SKM-1 treated with dmso at 0.1 percent for 144 hours (cell line): ENCODE measurements around the gene SH3RF2.
A peak's percentile ranks its signal among the peaks of the same experiment; 100 is the strongest.
"Not testable (repeated sequence)": the region's sequence is repeated elsewhere in the genome, so short reads cannot be mapped to it uniquely, and the experiment has no call there.

Experiments used
- DNase-seq: peaks from one replicate; lab custom pipeline; 2025; ENCODE audit not compliant: unreplicated experiment; lab: John Stamatoyannopoulos, UW

Gene SH3RF2

GRCh38 chr5:145936401-145937131 lies at the start of gene SH3RF2:
Gene SH3RF2, plus strand, starts transcription at chr5:145936578. Its CDS starts 1,351 bp downstream, at chr5:145937929.
- DNase-seq: no peak

GRCh38 chr5:145887217-145887616 lies 49.2 kb upstream of the SH3RF2 start:
- DNase-seq: no peak

GRCh38 chr5:145887976-145888574 lies 48.3 kb upstream of the SH3RF2 start:
- peak; percentile 4 for DNase-seq

GRCh38 chr5:145889611-145890010 lies 46.8 kb upstream of the SH3RF2 start:
- DNase-seq: no peak

GRCh38 chr5:145891378-145891777 lies 45.0 kb upstream of the SH3RF2 start:
- not testable (repeated sequence) for DNase-seq

- DNase-seq: no peak
Measured at GRCh38 chr5:145898171-145898570, 38.2 kb upstream of the SH3RF2 start.

GRCh38 chr5:145902421-145902820 lies 34.0 kb upstream of the SH3RF2 start:
- no peak for DNase-seq

GRCh38 chr5:145903113-145903512 lies 33.3 kb upstream of the SH3RF2 start:
- DNase-seq: peak; percentile 25

GRCh38 chr5:145903867-145904266 lies 32.5 kb upstream of the SH3RF2 start:
- DNase-seq: no peak

- no peak for DNase-seq
Measured at GRCh38 chr5:145904743-145905142, 31.6 kb upstream of the SH3RF2 start.

- no peak for DNase-seq
Measured at GRCh38 chr5:145906401-145906800, 30.0 kb upstream of the SH3RF2 start.

GRCh38 chr5:145908206-145908960 lies 28.0 kb upstream of the SH3RF2 start:
- no peak for DNase-seq

- no peak for DNase-seq
Measured at GRCh38 chr5:145911164-145911563, 25.2 kb upstream of the SH3RF2 start.

- no peak for DNase-seq
Measured at GRCh38 chr5:145912019-145912418, 24.4 kb upstream of the SH3RF2 start.

GRCh38 chr5:145912594-145912993 lies 23.8 kb upstream of the SH3RF2 start:
- DNase-seq: no peak

- DNase-seq: no peak
Measured at GRCh38 chr5:145913701-145914100, 22.7 kb upstream of the SH3RF2 start.

- DNase-seq: no peak
Measured at GRCh38 chr5:145915970-145916638, 20.3 kb upstream of the SH3RF2 start.

- no peak for DNase-seq
Measured at GRCh38 chr5:145917288-145917687, 19.1 kb upstream of the SH3RF2 start.

GRCh38 chr5:145918397-145918796 lies 18.0 kb upstream of the SH3RF2 start:
- no peak for DNase-seq

GRCh38 chr5:145919413-145919812 lies 17.0 kb upstream of the SH3RF2 start:
- no peak for DNase-seq

- no peak for DNase-seq
Measured at GRCh38 chr5:145920542-145921210, 15.7 kb upstream of the SH3RF2 start.
